Measurements from ENCODE around the gene NDUFV2.
"Not testable (repeated sequence)": the region's sequence is repeated elsewhere in the genome, so short reads cannot be mapped to it uniquely, and the experiment has no call there.

NDUFV2 gene

GRCh38 chr18:9091066-9091476 is 11.4 kb upstream of the NDUFV2 start:
- DNase-seq: no peak

- DNase-seq: no peak
Measured at GRCh38 chr18:9092665-9093064, 9.8 kb upstream of the NDUFV2 start.

- not testable (repeated sequence) for DNase-seq
Measured at GRCh38 chr18:9093109-9093508, 9.4 kb upstream of the NDUFV2 start.

GRCh38 chr18:9094307-9095226 is 7.9 kb upstream of the NDUFV2 start:
- no peak for DNase-seq

GRCh38 chr18:9095297-9096006 is 7.0 kb upstream of the NDUFV2 start:
- no peak for DNase-seq

GRCh38 chr18:9096007-9096371 is 6.5 kb upstream of the NDUFV2 start:
- DNase-seq: no peak

GRCh38 chr18:9096685-9097084 is 5.8 kb upstream of the NDUFV2 start:
- DNase-seq: no peak

- no peak for DNase-seq
Measured at GRCh38 chr18:9097349-9097748, 5.2 kb upstream of the NDUFV2 start.

- DNase-seq: no peak
Measured at GRCh38 chr18:9100796-9101195, 1.7 kb upstream of the NDUFV2 start.

- peak; percentile 55 for DNase-seq
Measured at GRCh38 chr18:9101730-9102507, 580 bp upstream of the NDUFV2 start.

- peak; percentile 57 for DNase-seq
Measured at GRCh38 chr18:9103376-9103873, 926 bp downstream of the NDUFV2 start.

GRCh38 chr18:9104244-9104901 is 1.9 kb downstream of the NDUFV2 start:
- no peak for DNase-seq

GRCh38 chr18:9105420-9105819 is 2.9 kb downstream of the NDUFV2 start:
- no peak for DNase-seq

- no peak for DNase-seq
Measured at GRCh38 chr18:9106094-9106493, 3.6 kb downstream of the NDUFV2 start.

GRCh38 chr18:9106800-9107584 is 4.5 kb downstream of the NDUFV2 start:
- DNase-seq: no peak

GRCh38 chr18:9108911-9109310 is 6.4 kb downstream of the NDUFV2 start:
- no peak for DNase-seq

- no peak for DNase-seq
Measured at GRCh38 chr18:9109523-9109922, 7.0 kb downstream of the NDUFV2 start.

- no peak for DNase-seq
Measured at GRCh38 chr18:9113468-9114149, 11.1 kb downstream of the NDUFV2 start.

GRCh38 chr18:9115984-9116383 is 13.5 kb downstream of the NDUFV2 start:
- no peak for DNase-seq

GRCh38 chr18:9117980-9118841 is 15.7 kb downstream of the NDUFV2 start:
- DNase-seq: no peak

All from NCI-H748 treated with DMSO at 0.1 percent for 48 hours (cell line).